BJ (cell line): Measurements from ENCODE around the gene PIAS4. TPM values are rescaled to one million over a fixed set of nuclear protein-coding genes. Genes with fewer than 3 reads are reported as not detected.
A peak's percentile ranks its signal among the peaks of the same experiment; 100 is the strongest.

Source experiments
- CTCF ChIA-PET: fragments of 350-600 bp; formaldehyde crosslinking; extraction: SDS; loops from one replicate; lab custom pipeline; 2021; ENCODE audit warnings: antibody characterized with exemption, inconsistent platforms; lab: Yijun Ruan, JAX
- POLR2A ChIA-PET: fragments of 300-600 bp; sonication (Branson Sonifier 250); formaldehyde crosslinking; extraction: SDS; loops from one replicate; lab custom pipeline; 2021; ENCODE audit warnings: antibody characterized with exemption; lab: Charles Lee
- DNase-seq: peaks from one replicate; pipeline ENCODE4 v3.0.0-alpha.2; 2011; ENCODE audit warnings: low read depth
- H3K27me3 ChIP-seq: 2 replicates; pipeline ENCODE4 v1.6.0; 2011; ENCODE audit warnings: low read length; ENCODE audit not compliant: control insufficient read depth, insufficient read depth
- H3K36me3 ChIP-seq: 2 replicates; pipeline ENCODE4 v1.5.1; 2011; ENCODE audit warnings: low read length; ENCODE audit not compliant: control insufficient read depth, insufficient read depth
- H3K4me3 ChIP-seq: 2 replicates; pipeline ENCODE4 v1.5.1; 2011; ENCODE audit warnings: low read depth, mild to moderate bottlenecking, control low read depth, low read length
- CTCF ChIP-seq: IDR thresholded peaks from 2 replicates; pipeline ENCODE4 v1.5.1; 2011; ENCODE audit warnings: low read depth, mild to moderate bottlenecking, control low read depth, inconsistent platforms, low read length, moderate library complexity; ENCODE audit not compliant: insufficient read depth
- polyA minus RNA-seq: library from RNA; depleted of rRNA, polyadenylated mRNA; stranded (reverse); fragments of >200 nt; gene quantifications from 2 replicates; pipeline ENCODE4 v1.2.3, GENCODE V29; 2011; rRNA and poly(A)+ RNA removed
- polyA plus RNA-seq: library from polyadenylated mRNA; depleted of rRNA; stranded (reverse); fragments of >200 nt; gene quantifications from 2 replicates; pipeline ENCODE4 v1.2.3, GENCODE V29; 2011; rRNA removed

Gene PIAS4
- polyA plus RNA-seq = 10.9 and 18.2 TPM in 2 replicates
- 10.9 and 14.0 TPM in 2 replicates for polyA minus RNA-seq

DNA sequence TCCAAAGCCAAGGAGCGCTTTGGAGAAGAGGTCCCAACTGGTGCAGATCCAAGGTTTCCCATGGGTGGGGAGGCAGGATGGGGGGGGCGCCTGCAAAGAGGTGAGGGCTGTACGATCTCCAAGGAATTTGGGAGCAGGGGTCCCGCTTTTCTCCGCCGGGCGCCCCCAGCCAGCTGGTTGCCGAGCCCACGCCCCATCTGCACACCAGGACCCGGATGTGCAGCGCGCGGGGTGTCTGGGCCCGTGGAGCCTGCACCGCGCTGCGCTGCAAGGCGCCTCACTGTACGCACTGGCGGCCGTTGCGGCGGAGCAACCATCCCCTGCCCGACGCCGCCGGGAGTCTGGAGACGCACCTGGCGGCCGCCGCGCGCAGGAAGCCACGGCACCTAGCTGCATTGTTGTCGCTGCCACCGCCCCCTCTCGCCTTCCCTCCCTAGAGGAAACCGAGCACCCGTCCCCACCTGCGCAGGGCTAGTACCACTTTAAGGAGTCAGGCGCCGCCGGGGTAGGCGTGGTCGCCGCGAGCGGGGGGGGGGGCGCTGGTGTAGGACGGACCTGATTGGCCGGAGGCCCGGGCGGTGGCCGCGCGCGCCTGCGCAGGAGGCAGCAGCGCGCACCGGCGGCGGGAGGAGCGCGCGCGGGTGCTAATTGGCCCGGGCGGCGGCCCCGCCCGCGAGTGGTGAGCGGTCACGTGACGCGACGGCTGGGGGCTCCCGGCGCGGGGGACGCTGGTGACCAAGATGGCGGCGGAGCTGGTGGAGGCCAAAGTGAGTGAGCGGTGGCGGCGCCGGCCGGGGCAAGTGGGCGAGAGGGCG is at the start of gene PIAS4:
TSS of gene PIAS4 (plus strand) at position 716 of the 815 bp plus-strand sequence. CDS start at position 741, 25 bp downstream.
- Histone ChIP-seq H3K4me3 (peak within 1 kb of the TSS; percentile 87), H3K27me3 (no peaks in the 10 kb centered on the region), H3K36me3 (0 out of 2 replicates have a peak, but pooled peaks cover 2% of the 10 kb centered on the region)
- no peak for TF ChIP-seq CTCF
- ChIA-PET CTCF (interaction anchor here (1.7 to 4.1 kb wide), 2 partner anchors 11 to 18 kb away, joined by 4 to 27 read pairs; no protein-coding TSS in a partner anchor), POLR2A (interaction anchor here (0.6 to 2.4 kb wide), 3 partner anchors 22 to 53 kb away, joined by 5 to 7 read pairs (median 7); partner anchors contain the start of gene EEF2)
- peak; percentile 67 for DNase-seq

- ChIA-PET POLR2A (no interaction called here), CTCF (no interaction called here)
- no peak for DNase-seq
- H3K27me3 ChIP-seq = no peaks in the 10 kb centered on the region
- peaks cover 48% of the 10 kb centered on the region for H3K36me3 ChIP-seq
- no peak for TF ChIP-seq CTCF
- H3K4me3 ChIP-seq = no peak overlapping the region
These were observed 48.4 kb upstream of the PIAS4 start for GRCh38 chr19:3958836-3959765.

DNA sequence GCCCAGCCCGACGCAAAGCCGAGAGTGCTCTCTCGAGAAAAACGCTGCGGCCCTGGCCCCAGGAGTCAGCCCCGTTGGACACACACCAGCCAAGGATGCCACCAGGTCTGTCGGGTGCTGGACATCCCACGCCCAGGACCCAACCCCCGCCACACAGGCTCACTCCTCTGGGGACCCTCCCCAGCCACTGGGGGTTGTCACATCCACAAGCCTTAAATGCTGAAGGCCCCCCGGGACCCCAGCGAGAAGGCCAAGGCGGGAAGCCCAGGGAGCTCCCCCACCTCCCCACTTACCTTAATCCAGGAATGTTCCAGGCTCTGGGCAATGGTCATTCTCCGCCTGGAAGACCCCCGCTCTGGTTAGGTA is 47.8 kb upstream of the PIAS4 start:
- ChIA-PET CTCF (no interaction called here), POLR2A (no interaction called here)
- no peak overlapping the region for H3K4me3 ChIP-seq
- peaks cover 53% of the 10 kb centered on the region for H3K36me3 ChIP-seq
- DNase-seq = no peak
- no peak for TF ChIP-seq CTCF
- no peaks in the 10 kb centered on the region for H3K27me3 ChIP-seq

GRCh38 chr19:3961007-3961406 is 46.5 kb upstream of the PIAS4 start:
- Histone ChIP-seq H3K27me3 (no peaks in the 10 kb centered on the region), H3K4me3 (no peak overlapping the region), H3K36me3 (peaks cover 58% of the 10 kb centered on the region)
- TF ChIP-seq CTCF = no peak
- DNase-seq = no peak
- POLR2A ChIA-PET = no interaction called here
- CTCF ChIA-PET = no interaction called here
